Colonic mucosa (tissue), 4 donors: ENCODE measurements around the gene VN1R5. TPM values are rescaled to one million over a fixed set of nuclear protein-coding genes. Genes with fewer than 3 reads are reported as not detected.
A peak's percentile ranks its signal among the peaks of the same experiment; 100 is the strongest.
"Not testable (repeated sequence)": the region's sequence is repeated elsewhere in the genome, so short reads cannot be mapped to it uniquely, and the experiment has no call there.

Experiments
- DNase-seq: peaks from one replicate; pipeline ENCODE4 v3.0.0-alpha.2; 2020
- H3K27ac ChIP-seq: fragments of 200-600 bp; one replicate; pipeline ENCODE4 v1.8.0; 2021
- H3K27me3 ChIP-seq: fragments of 200-600 bp; one replicate; pipeline ENCODE4 v1.8.0; 2021
- H3K36me3 ChIP-seq: fragments of 200-600 bp; one replicate; pipeline ENCODE4 v1.8.0; 2021
- H3K4me1 ChIP-seq: fragments of 200-600 bp; one replicate; pipeline ENCODE4 v1.8.0; 2021; ENCODE audit warnings: mild to moderate bottlenecking
- H3K4me3 ChIP-seq: fragments of 200-600 bp; one replicate; pipeline ENCODE4 v1.8.0; 2021
- H3K9ac ChIP-seq, 2 donors: one replicate each; pipeline ENCODE4 v1.7.0; 2013; ENCODE audit warnings: control low read depth in 2 of 2, low read depth in 2 of 2, low read length in 2 of 2
- H3K9me3 ChIP-seq: fragments of 200-600 bp; one replicate; pipeline ENCODE4 v1.8.0; 2021
- intact Hi-C: fragments of 100-400 bp; cut with DNase I; formaldehyde crosslinking; loops from one replicate; pipeline ENCODE4 v1.14.1; 2022
- total RNA-seq, 2 donors: library from RNA; stranded (reverse); fragmentation: NEBNext Ultra II Directional in 1 of 2; extraction: Animal tissue kit (Norgen Biotek cat#: 25700) in 1 of 2; gene quantifications; one replicate each; pipeline ENCODE4 v1.2.1, GENCODE V29; 2021
- TF ChIP-seq, protein P1 (sequence below): fragments of 200-600 bp; IDR thresholded peaks from one replicate; pipeline ENCODE4 v1.8.0; 2022; ENCODE audit warnings: antibody characterized with exemption, mild to moderate bottlenecking
- donor health status: healthy.
- donor health status: DM: no; HTN: no; CAD: no.
- donor health status: DM: no; HTN: no; CAD: no.

VN1R5 gene
- total RNA-seq = not detected

- H3K27me3 ChIP-seq, H3K4me1 ChIP-seq, DNase-seq, H3K9ac ChIP-seq, H3K36me3 ChIP-seq, H3K27ac ChIP-seq, H3K4me3 ChIP-seq, intact Hi-C loops, H3K9me3 ChIP-seq: not testable (repeated sequence)
These were observed at the start of gene VN1R5 for GRCh38 chr1:247255772-247256171. VN1R5 (plus strand) TSS chr1:247256072.

DNA sequence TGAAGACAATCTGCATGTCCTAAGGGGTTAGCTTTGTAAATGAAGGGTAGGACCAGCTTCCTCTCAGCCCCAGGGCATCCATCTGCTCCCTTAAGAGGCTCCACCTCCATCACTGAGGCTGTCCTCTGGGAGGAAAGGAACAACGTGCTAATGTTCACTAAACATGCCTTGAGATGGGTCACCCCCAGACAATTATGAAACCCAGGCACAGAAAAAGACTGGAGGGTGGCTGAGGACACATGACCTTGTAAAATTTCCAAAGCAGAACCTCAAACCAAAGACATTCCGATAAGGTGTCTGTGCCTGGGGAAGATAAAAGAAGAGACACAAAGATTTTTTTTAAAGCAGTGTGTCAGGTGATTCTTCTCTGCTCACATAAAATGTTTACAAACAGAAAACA lies 46.5 kb upstream of the VN1R5 start:
- no peak for DNase-seq
- Histone ChIP-seq H3K9me3 (no peaks in the 10 kb centered on the region), H3K27ac (no peak overlapping the region), H3K9ac (peak overlapping the region in 1 of 2 donors; percentile 87), H3K4me3 (no peak overlapping the region), H3K27me3 (no peaks in the 10 kb centered on the region), H3K36me3 (no peaks in the 10 kb centered on the region), H3K4me1 (no peaks in the 10 kb centered on the region)
- intact Hi-C loops = loop anchor here (10.0 kb wide), 2 partner anchors 105 to 125 kb away; partner anchors contain the start of genes ZNF496 and ZNF669
- TF ChIP-seq, protein P1, sequence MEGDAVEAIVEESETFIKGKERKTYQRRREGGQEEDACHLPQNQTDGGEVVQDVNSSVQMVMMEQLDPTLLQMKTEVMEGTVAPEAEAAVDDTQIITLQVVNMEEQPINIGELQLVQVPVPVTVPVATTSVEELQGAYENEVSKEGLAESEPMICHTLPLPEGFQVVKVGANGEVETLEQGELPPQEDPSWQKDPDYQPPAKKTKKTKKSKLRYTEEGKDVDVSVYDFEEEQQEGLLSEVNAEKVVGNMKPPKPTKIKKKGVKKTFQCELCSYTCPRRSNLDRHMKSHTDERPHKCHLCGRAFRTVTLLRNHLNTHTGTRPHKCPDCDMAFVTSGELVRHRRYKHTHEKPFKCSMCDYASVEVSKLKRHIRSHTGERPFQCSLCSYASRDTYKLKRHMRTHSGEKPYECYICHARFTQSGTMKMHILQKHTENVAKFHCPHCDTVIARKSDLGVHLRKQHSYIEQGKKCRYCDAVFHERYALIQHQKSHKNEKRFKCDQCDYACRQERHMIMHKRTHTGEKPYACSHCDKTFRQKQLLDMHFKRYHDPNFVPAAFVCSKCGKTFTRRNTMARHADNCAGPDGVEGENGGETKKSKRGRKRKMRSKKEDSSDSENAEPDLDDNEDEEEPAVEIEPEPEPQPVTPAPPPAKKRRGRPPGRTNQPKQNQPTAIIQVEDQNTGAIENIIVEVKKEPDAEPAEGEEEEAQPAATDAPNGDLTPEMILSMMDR = no peak

- H3K36me3 ChIP-seq = no peaks in the 10 kb centered on the region
- TF ChIP-seq, protein P1 = no peak
- H3K27ac ChIP-seq = peak overlapping the region; percentile 85
- no peaks in the 10 kb centered on the region for H3K27me3 ChIP-seq
- intact Hi-C loops = no loop called here
- H3K9ac ChIP-seq = peak overlapping the region; percentile 87 to 98
- H3K9me3 ChIP-seq = no peaks in the 10 kb centered on the region
- H3K4me3 ChIP-seq = peak overlapping the region; percentile 88
- no peak for DNase-seq
- H3K4me1 ChIP-seq = no peaks in the 10 kb centered on the region
These were observed 45.9 kb upstream of the VN1R5 start for GRCh38 chr1:247210062-247210375.

- H3K9ac ChIP-seq = peak overlapping the region; percentile 87 to 98
- no peaks in the 10 kb centered on the region for H3K36me3 ChIP-seq
- peak overlapping the region; percentile 88 for H3K4me3 ChIP-seq
- intact Hi-C loops = no loop called here
- peak; percentile 99 for DNase-seq
- H3K4me1 ChIP-seq = no peaks in the 10 kb centered on the region
- TF ChIP-seq, protein P1 = no peak
- H3K27me3 ChIP-seq = no peaks in the 10 kb centered on the region
- H3K27ac ChIP-seq = peak overlapping the region; percentile 85
- no peaks in the 10 kb centered on the region for H3K9me3 ChIP-seq
These were observed 45.3 kb upstream of the VN1R5 start for GRCh38 chr1:247210376-247211117.

GRCh38 chr1:247211339-247211738 lies 44.5 kb upstream of the VN1R5 start:
- no peak overlapping the region for H3K9ac ChIP-seq
- intact Hi-C loops = no loop called here
- no peaks in the 10 kb centered on the region for H3K9me3 ChIP-seq
- no peak overlapping the region for H3K4me3 ChIP-seq
- no peaks in the 10 kb centered on the region for H3K4me1 ChIP-seq
- no peak overlapping the region for H3K27ac ChIP-seq
- H3K27me3 ChIP-seq = no peaks in the 10 kb centered on the region
- TF ChIP-seq, protein P1 = no peak
- peak; percentile 18 for DNase-seq
- no peaks in the 10 kb centered on the region for H3K36me3 ChIP-seq

DNA sequence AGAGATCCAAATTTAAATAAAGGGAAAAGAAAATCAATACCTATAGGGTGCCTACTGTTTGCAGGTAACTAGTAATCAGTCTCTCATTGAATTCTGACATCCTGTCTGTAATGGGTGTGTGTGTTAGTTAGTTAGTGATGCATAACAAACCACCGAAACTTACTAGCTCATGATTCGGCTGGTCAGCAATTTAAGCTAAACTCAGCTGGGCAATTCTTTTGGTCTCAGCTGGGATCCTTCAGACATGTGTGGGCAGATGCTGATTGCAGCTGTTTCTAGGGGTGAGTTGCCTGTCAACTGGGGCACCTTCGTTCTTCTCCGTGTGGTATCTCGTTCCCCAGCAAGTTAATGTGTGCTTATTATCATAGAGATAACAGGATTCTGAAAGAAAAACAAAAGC lies 43.9 kb upstream of the VN1R5 start:
- no peak overlapping the region for H3K27ac ChIP-seq
- no peak overlapping the region for H3K4me3 ChIP-seq
- H3K27me3 ChIP-seq = no peaks in the 10 kb centered on the region
- no peaks in the 10 kb centered on the region for H3K4me1 ChIP-seq
- H3K36me3 ChIP-seq = no peaks in the 10 kb centered on the region
- TF ChIP-seq, protein P1 = no peak
- H3K9me3 ChIP-seq = no peaks in the 10 kb centered on the region
- intact Hi-C loops = no loop called here
- no peak overlapping the region for H3K9ac ChIP-seq
- DNase-seq = no peak
